ENCODE results near the gene RASGRF1. TPM values are rescaled to one million over a fixed set of nuclear protein-coding genes. Genes with fewer than 3 reads are reported as not detected.

RASGRF1 gene
- total and polyA plus RNA-seq, 8 donors = 0.10 to 3.8 (median 1.2) TPM; not detected in 4

DNA sequence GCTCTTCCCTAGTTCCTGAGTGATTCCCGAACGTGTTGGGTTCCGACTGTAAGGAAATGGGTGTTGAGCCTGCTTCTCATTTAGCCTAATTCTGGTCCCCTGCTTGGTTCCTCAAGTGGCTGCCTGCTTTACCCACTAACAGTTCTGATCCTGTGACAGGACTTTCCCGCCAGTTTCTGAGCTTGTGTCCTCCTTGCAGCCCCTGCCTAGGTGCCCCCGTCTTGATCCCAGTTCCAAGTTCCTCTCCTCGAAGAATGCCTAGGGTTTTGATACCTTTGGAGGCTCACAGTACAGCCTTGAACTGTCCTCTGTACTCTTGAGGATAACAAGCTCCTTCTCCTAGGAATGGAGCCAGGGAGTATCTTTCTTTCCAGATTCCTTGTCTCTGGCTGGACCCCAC lies 12.0 kb upstream of the RASGRF1 start:
- no peak for DNase-seq
- no peaks in the 10 kb centered on the region for H3K4me1 ChIP-seq
- peaks cover 0 to 88% (median 34%) of the 10 kb centered on the region in 3 donors for H3K27me3 ChIP-seq
- WGBS, 5 donors = 76 to 89% (median 86%) methylated on average over 6 of the region's 6 CpGs
- no peaks in the 10 kb centered on the region for H3K9me3 ChIP-seq
- H3K27ac ChIP-seq = no peak overlapping the region
- intact Hi-C loops (cut with DNase I; ENCODE audit: low total_unique reads) = no loop called here
- no peaks in the 10 kb centered on the region for H3K36me3 ChIP-seq
- TF ChIP-seq EP300 (IDR thresholded peaks at IDR 0.05) (no peak), POLR2AphosphoS5 (IDR thresholded peaks at IDR 0.05) (no peak), POLR2A (IDR thresholded peaks at IDR 0.05) (no peak)
- TF ChIP-seq, protein P1, sequence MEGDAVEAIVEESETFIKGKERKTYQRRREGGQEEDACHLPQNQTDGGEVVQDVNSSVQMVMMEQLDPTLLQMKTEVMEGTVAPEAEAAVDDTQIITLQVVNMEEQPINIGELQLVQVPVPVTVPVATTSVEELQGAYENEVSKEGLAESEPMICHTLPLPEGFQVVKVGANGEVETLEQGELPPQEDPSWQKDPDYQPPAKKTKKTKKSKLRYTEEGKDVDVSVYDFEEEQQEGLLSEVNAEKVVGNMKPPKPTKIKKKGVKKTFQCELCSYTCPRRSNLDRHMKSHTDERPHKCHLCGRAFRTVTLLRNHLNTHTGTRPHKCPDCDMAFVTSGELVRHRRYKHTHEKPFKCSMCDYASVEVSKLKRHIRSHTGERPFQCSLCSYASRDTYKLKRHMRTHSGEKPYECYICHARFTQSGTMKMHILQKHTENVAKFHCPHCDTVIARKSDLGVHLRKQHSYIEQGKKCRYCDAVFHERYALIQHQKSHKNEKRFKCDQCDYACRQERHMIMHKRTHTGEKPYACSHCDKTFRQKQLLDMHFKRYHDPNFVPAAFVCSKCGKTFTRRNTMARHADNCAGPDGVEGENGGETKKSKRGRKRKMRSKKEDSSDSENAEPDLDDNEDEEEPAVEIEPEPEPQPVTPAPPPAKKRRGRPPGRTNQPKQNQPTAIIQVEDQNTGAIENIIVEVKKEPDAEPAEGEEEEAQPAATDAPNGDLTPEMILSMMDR (IDR thresholded peaks at IDR 0.05) = no peak
- H3K4me3 ChIP-seq = no peak overlapping the region

DNA sequence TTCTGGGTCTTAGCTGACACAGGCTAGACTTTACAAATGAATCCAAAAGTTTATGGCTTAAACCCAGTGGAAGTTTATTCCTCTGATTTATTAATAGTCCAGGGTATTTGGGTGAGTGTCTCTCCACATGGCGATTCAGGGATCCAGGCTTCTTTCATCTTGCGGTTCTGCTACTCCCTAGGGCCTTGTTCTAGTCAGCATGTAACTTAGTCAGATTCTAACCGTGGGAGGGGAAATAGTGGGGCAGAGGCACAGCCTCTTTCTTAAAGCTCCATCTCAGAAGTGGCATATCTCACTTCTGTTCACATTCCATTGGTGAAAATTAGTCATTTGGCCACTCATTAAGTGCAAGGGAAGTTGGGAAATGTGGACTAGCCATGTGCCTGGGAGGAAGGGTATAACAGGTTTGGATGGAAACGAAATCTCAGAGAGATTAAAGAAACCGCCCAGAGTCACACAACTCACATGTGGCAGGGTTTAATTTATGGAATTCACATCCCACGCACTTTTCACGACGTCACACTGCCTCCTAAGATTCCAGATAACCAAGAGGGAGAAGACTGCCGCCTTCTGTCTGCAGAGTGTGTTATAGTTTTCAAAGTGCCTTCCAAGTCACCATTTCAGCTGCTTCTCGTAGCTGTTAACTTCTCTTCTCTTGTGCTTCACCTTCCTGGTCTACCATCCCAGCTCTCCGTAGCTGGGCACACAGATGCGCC lies 11.4 kb upstream of the RASGRF1 start:
- WGBS, 5 donors = 69 to 74% (median 71%) methylated on average over 12 of the region's 12 CpGs
- DNase-seq = no peak
- no peaks in the 10 kb centered on the region for H3K9me3 ChIP-seq
- H3K27me3 ChIP-seq = peaks cover 0 to 88% (median 30%) of the 10 kb centered on the region in 3 donors
- TF ChIP-seq POLR2A (IDR thresholded peaks at IDR 0.05) (no peak), POLR2AphosphoS5 (IDR thresholded peaks at IDR 0.05) (no peak), EP300 (IDR thresholded peaks at IDR 0.05) (no peak)
- TF ChIP-seq, protein P1 (IDR thresholded peaks at IDR 0.05) = no peak
- intact Hi-C loops (cut with DNase I; ENCODE audit: low total_unique reads) = no loop called here
- H3K36me3 ChIP-seq = no peaks in the 10 kb centered on the region
- H3K4me3 ChIP-seq = no peak overlapping the region
- H3K27ac ChIP-seq = no peak overlapping the region
- H3K4me1 ChIP-seq = no peaks in the 10 kb centered on the region

DNA sequence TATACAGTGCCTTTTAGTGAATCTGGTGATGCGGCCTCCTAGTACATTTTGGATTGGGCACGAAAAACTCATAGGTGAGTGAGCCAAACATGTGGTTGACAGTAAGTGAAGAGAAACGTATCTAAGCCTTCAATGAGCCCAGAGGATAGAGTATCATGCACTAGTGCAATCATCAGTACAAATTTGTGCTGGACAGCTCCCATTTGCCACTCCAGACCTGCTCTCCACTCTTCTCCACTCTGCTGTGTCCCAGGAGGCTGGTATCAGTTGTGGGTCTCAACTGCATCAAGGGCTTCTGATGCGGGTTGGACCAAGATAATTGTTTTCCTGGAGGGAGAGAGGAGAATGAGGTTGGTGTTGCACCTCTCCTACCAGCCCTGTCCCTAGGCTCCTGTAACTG lies 9.1 kb upstream of the RASGRF1 start:
- no peak overlapping the region for H3K4me3 ChIP-seq
- 68 to 78% (median 70%) methylated on average over 4 of the region's 4 CpGs for WGBS, 5 donors
- H3K4me1 ChIP-seq = no peaks in the 10 kb centered on the region
- no peaks in the 10 kb centered on the region for H3K36me3 ChIP-seq
- no peak overlapping the region for H3K27ac ChIP-seq
- DNase-seq = no peak
- H3K9me3 ChIP-seq = no peaks in the 10 kb centered on the region
- TF ChIP-seq EP300 (IDR thresholded peaks at IDR 0.05) (no peak), POLR2AphosphoS5 (IDR thresholded peaks at IDR 0.05) (no peak), POLR2A (IDR thresholded peaks at IDR 0.05) (no peak)
- TF ChIP-seq, protein P1 (IDR thresholded peaks at IDR 0.05) = no peak
- peaks cover 0 to 86% (median 14%) of the 10 kb centered on the region in 3 donors for H3K27me3 ChIP-seq
- intact Hi-C loops (cut with DNase I; ENCODE audit: low total_unique reads) = no loop called here

DNA sequence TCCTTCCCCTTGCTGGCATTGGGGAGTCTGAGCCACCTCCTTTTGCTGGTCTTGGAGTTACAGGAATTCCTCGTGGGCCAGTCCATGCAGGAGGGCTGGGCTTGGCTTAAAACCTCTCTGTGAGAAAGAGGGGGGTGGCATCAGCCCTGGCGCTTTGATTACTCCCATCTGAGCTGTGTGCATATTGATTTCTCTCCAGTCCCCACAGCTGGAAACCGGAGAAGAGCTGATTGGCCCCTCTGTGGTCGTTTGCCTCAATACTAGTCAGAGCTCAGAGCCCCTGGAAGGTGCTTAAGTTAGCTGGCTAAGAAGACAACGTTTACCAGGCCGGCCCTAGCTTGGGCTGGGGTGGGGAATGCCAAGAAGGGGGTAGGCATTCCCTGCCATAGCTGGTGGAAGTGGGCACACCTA lies 4.0 kb upstream of the RASGRF1 start:
- TF ChIP-seq, protein P1 (IDR thresholded peaks at IDR 0.05) = no peak
- TF ChIP-seq POLR2A (IDR thresholded peaks at IDR 0.05) (no peak), EP300 (IDR thresholded peaks at IDR 0.05) (no peak), POLR2AphosphoS5 (IDR thresholded peaks at IDR 0.05) (no peak)
- Histone ChIP-seq H3K36me3 (no peaks in the 10 kb centered on the region), H3K4me3 (no peak overlapping the region), H3K9me3 (no peaks in the 10 kb centered on the region), H3K4me1 (peaks cover 13 to 22% (median 20%) of the 10 kb centered on the region in 4 donors), H3K27me3 (peaks cover 26 to 95% (median 43%) of the 10 kb centered on the region in 3 donors), H3K27ac (no peak overlapping the region)
- no peak for DNase-seq
- intact Hi-C loops (cut with DNase I; ENCODE audit: low total_unique reads) = no loop called here
- 12 to 27% (median 19%) methylated on average over 6 of the region's 6 CpGs for WGBS, 5 donors
